Activated T-cell treated with anti-CD3 and anti-CD28 coated beads, Interleukin-2, amount 50 U/mL, for 48 hours (primary cell): ENCODE measurements around the gene PALM3.
A peak's percentile ranks its signal among the peaks of the same experiment; 100 is the strongest.
"Not testable (repeated sequence)": the region's sequence is repeated elsewhere in the genome, so short reads cannot be mapped to it uniquely, and the experiment has no call there.

Experiments used
- DNase-seq, 2 experiments: peaks; one replicate each; pipeline ENCODE4 v3.0.0-alpha.2; 2020

PALM3 gene

GRCh38 chr19:14030997-14031718, 30.7 kb downstream of the PALM3 start:
- peak in 1 of 2 experiments; percentile 30 for DNase-seq

- no peak for DNase-seq
Measured at GRCh38 chr19:14028901-14029300, 33.0 kb downstream of the PALM3 start.

- DNase-seq, result no peak
Measured at GRCh38 chr19:14027856-14028450, 33.9 kb downstream of the PALM3 start, which contains the start of gene RLN3. Gene RLN3 (plus strand): TSS chr19:14028148. CDS start chr19:14028205, 57 bp downstream.

GRCh38 chr19:14026652-14027192, 35.2 kb downstream of the PALM3 start:
- not testable (repeated sequence) for DNase-seq

GRCh38 chr19:14023404-14024235, 38.3 kb downstream of the PALM3 start:
- peak in 1 of 2 experiments; percentile 44 for DNase-seq

GRCh38 chr19:14022469-14022868, 39.4 kb downstream of the PALM3 start:
- no peak for DNase-seq

- DNase-seq, result no peak
Measured at GRCh38 chr19:14021474-14021873, 40.4 kb downstream of the PALM3 start.

- not testable (repeated sequence) for DNase-seq
Measured at GRCh38 chr19:14019739-14020138, 42.1 kb downstream of the PALM3 start.

GRCh38 chr19:14019100-14019499, 42.8 kb downstream of the PALM3 start:
- no peak for DNase-seq

GRCh38 chr19:14015524-14016035, 46.3 kb downstream of the PALM3 start:
- no peak for DNase-seq

GRCh38 chr19:14012378-14012915, 49.4 kb downstream of the PALM3 start:
- no peak for DNase-seq

GRCh38 chr19:14006766-14007562, 54.9 kb downstream of the PALM3 start:
- no peak for DNase-seq

- DNase-seq, result peak; percentile 100
Measured at GRCh38 chr19:14006085-14006765, 55.7 kb downstream of the PALM3 start, which contains the start of gene RFX1. Gene RFX1 (minus strand): TSS chr19:14006320. CDS start chr19:13993843, 12,477 bp downstream.

- DNase-seq, result peak; percentile 94
Measured at GRCh38 chr19:14005349-14006084, 56.4 kb downstream of the PALM3 start.

- peak in 1 of 2 experiments; percentile 41 for DNase-seq
Measured at GRCh38 chr19:14004619-14005348, 57.1 kb downstream of the PALM3 start.
